ENCODE data around the gene TEF. TPM values are rescaled to one million over a fixed set of nuclear protein-coding genes. Genes with fewer than 3 reads are reported as not detected.

The TEF gene
- polyA plus RNA-seq, 1 of the 3 experiments (the other 2 are of a cell fraction): 3.6 TPM

DNA sequence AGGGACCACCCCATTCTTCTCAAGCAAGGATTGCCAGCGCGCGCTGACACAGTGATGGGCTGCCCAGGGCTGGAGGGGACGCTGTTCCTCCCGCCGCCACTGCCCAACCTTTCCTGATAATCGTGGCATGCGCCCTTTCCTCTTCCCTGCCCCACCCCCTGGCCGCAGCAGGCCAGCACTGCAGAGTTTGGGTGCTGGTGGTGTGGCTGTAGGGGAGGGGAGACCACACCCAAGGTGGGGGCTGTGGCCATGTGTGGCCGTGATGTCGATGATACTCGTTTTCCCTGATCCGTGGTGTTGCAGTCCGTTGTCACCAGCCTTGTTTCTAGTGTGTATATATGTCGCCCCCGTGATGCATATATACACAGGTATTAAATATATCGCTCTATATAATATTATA lies 22.8 kb upstream of the TEF start (continued):
- TF ChIP-seq, protein P1, sequence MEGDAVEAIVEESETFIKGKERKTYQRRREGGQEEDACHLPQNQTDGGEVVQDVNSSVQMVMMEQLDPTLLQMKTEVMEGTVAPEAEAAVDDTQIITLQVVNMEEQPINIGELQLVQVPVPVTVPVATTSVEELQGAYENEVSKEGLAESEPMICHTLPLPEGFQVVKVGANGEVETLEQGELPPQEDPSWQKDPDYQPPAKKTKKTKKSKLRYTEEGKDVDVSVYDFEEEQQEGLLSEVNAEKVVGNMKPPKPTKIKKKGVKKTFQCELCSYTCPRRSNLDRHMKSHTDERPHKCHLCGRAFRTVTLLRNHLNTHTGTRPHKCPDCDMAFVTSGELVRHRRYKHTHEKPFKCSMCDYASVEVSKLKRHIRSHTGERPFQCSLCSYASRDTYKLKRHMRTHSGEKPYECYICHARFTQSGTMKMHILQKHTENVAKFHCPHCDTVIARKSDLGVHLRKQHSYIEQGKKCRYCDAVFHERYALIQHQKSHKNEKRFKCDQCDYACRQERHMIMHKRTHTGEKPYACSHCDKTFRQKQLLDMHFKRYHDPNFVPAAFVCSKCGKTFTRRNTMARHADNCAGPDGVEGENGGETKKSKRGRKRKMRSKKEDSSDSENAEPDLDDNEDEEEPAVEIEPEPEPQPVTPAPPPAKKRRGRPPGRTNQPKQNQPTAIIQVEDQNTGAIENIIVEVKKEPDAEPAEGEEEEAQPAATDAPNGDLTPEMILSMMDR (IDR thresholded peaks at IDR 0.05): no peak

DNA sequence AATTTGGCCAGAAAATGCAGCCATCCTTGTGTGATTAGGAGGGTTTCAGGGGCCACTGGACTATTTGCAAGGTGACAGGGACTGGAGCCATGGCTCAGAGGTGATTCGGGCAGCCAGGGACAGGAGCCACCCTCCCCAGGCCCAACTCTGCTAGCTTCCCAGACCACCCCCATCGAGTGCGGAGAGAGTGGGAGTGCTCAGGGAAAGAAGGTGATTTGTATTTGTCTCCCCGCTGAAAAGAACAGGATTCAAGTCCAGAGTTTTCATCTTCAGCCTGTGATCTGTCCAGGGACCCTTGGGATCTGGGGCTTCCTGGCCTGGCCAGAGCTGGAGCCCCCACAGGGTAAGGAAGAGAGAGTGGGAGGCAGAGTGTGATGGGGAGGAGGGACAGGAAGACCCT lies 22.4 kb upstream of the TEF start:
- H3K36me3 ChIP-seq (replicated peaks in 1 of 2; ENCODE audit: control insufficient read depth in 1 of 2, insufficient read depth in 2 of 2, low read length in 1 of 2): peaks cover 0 to 10% of the 10 kb centered on the region in 2 experiments
- DNase-seq: no peak
- no peak overlapping the region for H3K4me3 ChIP-seq (ENCODE audit: low read depth in 2 of 2, low read length in 1 of 2)
- H3F3A ChIP-seq (replicated peaks; ENCODE audit: insufficient read depth): no peaks in the 10 kb centered on the region
- no peaks in the 10 kb centered on the region for H3K27me3 ChIP-seq (ENCODE audit: insufficient read depth)
- H3K4me2 ChIP-seq: no peak overlapping the region
- H3K9me3 ChIP-seq: no peaks in the 10 kb centered on the region
- H3K9ac ChIP-seq: no peak overlapping the region
- no peaks in the 10 kb centered on the region for H3K79me2 ChIP-seq (ENCODE audit: insufficient read depth)
- no peak overlapping the region for H3K27ac ChIP-seq (ENCODE audit: low read depth in 2 of 2, low read length in 1 of 2)
- WGBS (ENCODE audit: low lambda C conversion rate): no CpG with 5 or more reads among the region's 4 CpGs
- CTCF ChIA-PET: no interaction called here
- H2AFZ ChIP-seq (ENCODE audit: low read depth): no peak overlapping the region
- H3K9me2 ChIP-seq: no peaks in the 10 kb centered on the region
- POLR2A ChIA-PET: no interaction called here
- TF ChIP-seq, protein P2, sequence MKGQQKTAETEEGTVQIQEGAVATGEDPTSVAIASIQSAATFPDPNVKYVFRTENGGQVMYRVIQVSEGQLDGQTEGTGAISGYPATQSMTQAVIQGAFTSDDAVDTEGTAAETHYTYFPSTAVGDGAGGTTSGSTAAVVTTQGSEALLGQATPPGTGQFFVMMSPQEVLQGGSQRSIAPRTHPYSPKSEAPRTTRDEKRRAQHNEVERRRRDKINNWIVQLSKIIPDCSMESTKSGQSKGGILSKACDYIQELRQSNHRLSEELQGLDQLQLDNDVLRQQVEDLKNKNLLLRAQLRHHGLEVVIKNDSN (IDR thresholded peaks at IDR 0.05; ENCODE audit: borderline replicate concordance, low read depth): no peak
- TF ChIP-seq EZH2phosphoT487 (IDR thresholded peaks at IDR 0.05; ENCODE audit: borderline replicate concordance, low read depth): no peak
- TF ChIP-seq, protein P3, sequence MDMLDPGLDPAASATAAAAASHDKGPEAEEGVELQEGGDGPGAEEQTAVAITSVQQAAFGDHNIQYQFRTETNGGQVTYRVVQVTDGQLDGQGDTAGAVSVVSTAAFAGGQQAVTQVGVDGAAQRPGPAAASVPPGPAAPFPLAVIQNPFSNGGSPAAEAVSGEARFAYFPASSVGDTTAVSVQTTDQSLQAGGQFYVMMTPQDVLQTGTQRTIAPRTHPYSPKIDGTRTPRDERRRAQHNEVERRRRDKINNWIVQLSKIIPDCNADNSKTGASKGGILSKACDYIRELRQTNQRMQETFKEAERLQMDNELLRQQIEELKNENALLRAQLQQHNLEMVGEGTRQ (IDR thresholded peaks at IDR 0.05; ENCODE audit: borderline replicate concordance, low read depth, low read length): no peak
- TF ChIP-seq MXI1 (IDR thresholded peaks at IDR 0.05; ENCODE audit: low read depth, low read length): no peak
- TF ChIP-seq EP300 (IDR thresholded peaks at IDR 0.05; ENCODE audit: borderline replicate concordance in 1 of 2, low read depth in 1 of 2, low read length in 1 of 2): no peak
- TF ChIP-seq FOSL2 (IDR thresholded peaks at IDR 0.05; ENCODE audit: borderline replicate concordance, low read depth): no peak
- TF ChIP-seq TCF12 (IDR thresholded peaks at IDR 0.05): no peak
- TF ChIP-seq ELF1 (IDR thresholded peaks at IDR 0.05): no peak
- no peak for TF ChIP-seq JUND (IDR thresholded peaks at IDR 0.05)
- TF ChIP-seq POLR2AphosphoS5 (IDR thresholded peaks at IDR 0.05; ENCODE audit: low read depth, low read length): no peak
- TF ChIP-seq RAD21 (IDR thresholded peaks at IDR 0.05; ENCODE audit: low read length): no peak
- TF ChIP-seq NRF1 (IDR thresholded peaks at IDR 0.05; ENCODE audit: low read depth, low read length): no peak
- TF ChIP-seq, protein P4, sequence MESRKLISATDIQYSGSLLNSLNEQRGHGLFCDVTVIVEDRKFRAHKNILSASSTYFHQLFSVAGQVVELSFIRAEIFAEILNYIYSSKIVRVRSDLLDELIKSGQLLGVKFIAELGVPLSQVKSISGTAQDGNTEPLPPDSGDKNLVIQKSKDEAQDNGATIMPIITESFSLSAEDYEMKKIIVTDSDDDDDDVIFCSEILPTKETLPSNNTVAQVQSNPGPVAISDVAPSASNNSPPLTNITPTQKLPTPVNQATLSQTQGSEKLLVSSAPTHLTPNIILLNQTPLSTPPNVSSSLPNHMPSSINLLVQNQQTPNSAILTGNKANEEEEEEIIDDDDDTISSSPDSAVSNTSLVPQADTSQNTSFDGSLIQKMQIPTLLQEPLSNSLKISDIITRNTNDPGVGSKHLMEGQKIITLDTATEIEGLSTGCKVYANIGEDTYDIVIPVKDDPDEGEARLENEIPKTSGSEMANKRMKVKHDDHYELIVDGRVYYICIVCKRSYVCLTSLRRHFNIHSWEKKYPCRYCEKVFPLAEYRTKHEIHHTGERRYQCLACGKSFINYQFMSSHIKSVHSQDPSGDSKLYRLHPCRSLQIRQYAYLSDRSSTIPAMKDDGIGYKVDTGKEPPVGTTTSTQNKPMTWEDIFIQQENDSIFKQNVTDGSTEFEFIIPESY (IDR thresholded peaks at IDR 0.05; ENCODE audit: borderline replicate concordance, low read depth): no peak
- TF ChIP-seq, protein P5, sequence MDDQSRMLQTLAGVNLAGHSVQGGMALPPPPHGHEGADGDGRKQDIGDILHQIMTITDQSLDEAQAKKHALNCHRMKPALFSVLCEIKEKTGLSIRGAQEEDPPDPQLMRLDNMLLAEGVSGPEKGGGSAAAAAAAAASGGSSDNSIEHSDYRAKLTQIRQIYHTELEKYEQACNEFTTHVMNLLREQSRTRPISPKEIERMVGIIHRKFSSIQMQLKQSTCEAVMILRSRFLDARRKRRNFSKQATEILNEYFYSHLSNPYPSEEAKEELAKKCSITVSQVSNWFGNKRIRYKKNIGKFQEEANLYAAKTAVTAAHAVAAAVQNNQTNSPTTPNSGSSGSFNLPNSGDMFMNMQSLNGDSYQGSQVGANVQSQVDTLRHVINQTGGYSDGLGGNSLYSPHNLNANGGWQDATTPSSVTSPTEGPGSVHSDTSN (IDR thresholded peaks at IDR 0.05): no peak
- TF ChIP-seq FOXM1 (IDR thresholded peaks at IDR 0.05; ENCODE audit: low read depth): no peak
- TF ChIP-seq CHD2 (IDR thresholded peaks at IDR 0.05; ENCODE audit: low read length, partially characterized antibody): no peak
- TF ChIP-seq SMC3 (IDR thresholded peaks at IDR 0.05; ENCODE audit: low read depth, low read length): no peak
- no peak for TF ChIP-seq MEF2A (IDR thresholded peaks at IDR 0.05; ENCODE audit: borderline replicate concordance, low read depth)
- no peaks in the 10 kb centered on the region for H3K4me1 ChIP-seq (ENCODE audit: control insufficient read depth in 1 of 2, insufficient read depth in 2 of 2, low read depth in 1 of 2, low read length in 1 of 2)
- no peaks in the 10 kb centered on the region for H4K20me1 ChIP-seq (ENCODE audit: insufficient read depth)

Data from SK-N-SH (cell line).